Vagina (tissue), 2 donors: Measurements from ENCODE around the gene SLC1A3. TPM values are rescaled to one million over a fixed set of nuclear protein-coding genes. Genes with fewer than 3 reads are reported as not detected.

ENCODE experiments used
- DNase-seq, 2 donors: peaks; one replicate each; pipeline ENCODE4 v3.0.0-alpha.2; 2017; ENCODE audit errors: extremely low spot score in 2 of 2
- H3K27ac ChIP-seq: fragments of 200-600 bp; sonication (generic); one replicate; pipeline ENCODE4 v1.5.1; 2019
- H3K27me3 ChIP-seq: fragments of 200-600 bp; sonication (generic); one replicate; pipeline ENCODE4 v1.5.1; 2019
- H3K36me3 ChIP-seq, 2 donors: fragments of 200-600 bp; sonication (generic); one replicate each; pipeline ENCODE4 v1.5.1; 2017 to 2019
- H3K4me1 ChIP-seq: fragments of 200-600 bp; sonication (generic); one replicate; pipeline ENCODE4 v1.5.1; 2019
- H3K4me3 ChIP-seq, 2 donors: fragments of 200-600 bp; sonication (generic); 1 replicate in 1 of 2; 2 replicates in 1 of 2; pipeline ENCODE4 v1.5.1; 2016 to 2019
- H3K9me3 ChIP-seq: fragments of 200-600 bp; sonication (generic); one replicate; pipeline ENCODE4 v1.5.1; 2019
- POLR2A ChIP-seq, 2 donors: fragments of 450-650 bp; IDR thresholded peaks; one replicate each; pipeline ENCODE4 v1.6.1; 2017; ENCODE audit warnings: antibody characterized with exemption in 2 of 2, mild to moderate bottlenecking in 2 of 2, moderate library complexity in 2 of 2
- POLR2AphosphoS5 ChIP-seq, 2 donors: sonication (generic); formaldehyde crosslinking; IDR thresholded peaks; one replicate each; pipeline ENCODE4 v1.9.0; 2017; ENCODE audit warnings: antibody characterized with exemption in 2 of 2, mild to moderate bottlenecking in 2 of 2, low read depth in 1 of 2; ENCODE audit not compliant: insufficient read depth in 1 of 2
- intact Hi-C: fragments of 100-400 bp; cut with DNase I; formaldehyde crosslinking; loops from one replicate; pipeline ENCODE4 v1.15.1; 2023
- total RNA-seq: library from RNA; depleted of rRNA; stranded (reverse); fragments of >200 nt; gene quantifications from one replicate; pipeline ENCODE4 v1.2.3, GENCODE V29; 2016
- TF ChIP-seq, protein P1 (sequence below), 3 experiments: fragments of 450-650 bp in 2 of 3; fragments of 200-600 bp in 1 of 3; sonication (generic) in 1 of 3; IDR thresholded peaks; one replicate each; pipeline ENCODE4 v1.5.1; 2017 to 2019; ENCODE audit warnings: antibody characterized with exemption in 3 of 3, mild to moderate bottlenecking in 2 of 3, moderate library complexity in 2 of 3

The SLC1A3 gene
- total RNA-seq, 1 donor from 2014 or later, result 18.9 TPM

GRCh38 chr5:36660397-36661049, 54.1 kb downstream of the SLC1A3 start:
- Histone ChIP-seq H3K36me3 (no peaks in the 10 kb centered on the region), H3K27ac (no peak overlapping the region), H3K9me3 (no peaks in the 10 kb centered on the region), H3K4me1 (peaks cover 22% of the 10 kb centered on the region), H3K27me3 (no peaks in the 10 kb centered on the region), H3K4me3 (no peak overlapping the region)
- DNase-seq, result no peak
- no peak for TF ChIP-seq POLR2AphosphoS5 (IDR thresholded peaks at IDR 0.05; ENCODE audit: insufficient read depth in 1 of 2, low read depth in 1 of 2)
- TF ChIP-seq, protein P1, sequence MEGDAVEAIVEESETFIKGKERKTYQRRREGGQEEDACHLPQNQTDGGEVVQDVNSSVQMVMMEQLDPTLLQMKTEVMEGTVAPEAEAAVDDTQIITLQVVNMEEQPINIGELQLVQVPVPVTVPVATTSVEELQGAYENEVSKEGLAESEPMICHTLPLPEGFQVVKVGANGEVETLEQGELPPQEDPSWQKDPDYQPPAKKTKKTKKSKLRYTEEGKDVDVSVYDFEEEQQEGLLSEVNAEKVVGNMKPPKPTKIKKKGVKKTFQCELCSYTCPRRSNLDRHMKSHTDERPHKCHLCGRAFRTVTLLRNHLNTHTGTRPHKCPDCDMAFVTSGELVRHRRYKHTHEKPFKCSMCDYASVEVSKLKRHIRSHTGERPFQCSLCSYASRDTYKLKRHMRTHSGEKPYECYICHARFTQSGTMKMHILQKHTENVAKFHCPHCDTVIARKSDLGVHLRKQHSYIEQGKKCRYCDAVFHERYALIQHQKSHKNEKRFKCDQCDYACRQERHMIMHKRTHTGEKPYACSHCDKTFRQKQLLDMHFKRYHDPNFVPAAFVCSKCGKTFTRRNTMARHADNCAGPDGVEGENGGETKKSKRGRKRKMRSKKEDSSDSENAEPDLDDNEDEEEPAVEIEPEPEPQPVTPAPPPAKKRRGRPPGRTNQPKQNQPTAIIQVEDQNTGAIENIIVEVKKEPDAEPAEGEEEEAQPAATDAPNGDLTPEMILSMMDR (IDR thresholded peaks at IDR 0.05), result no peak
- no peak for TF ChIP-seq POLR2A (IDR thresholded peaks at IDR 0.05)
- intact Hi-C loops, result no loop called here

GRCh38 chr5:36661456-36662220, 55.2 kb downstream of the SLC1A3 start:
- intact Hi-C loops, result no loop called here
- Histone ChIP-seq H3K4me3 (no peak overlapping the region), H3K27me3 (no peaks in the 10 kb centered on the region)

DNA sequence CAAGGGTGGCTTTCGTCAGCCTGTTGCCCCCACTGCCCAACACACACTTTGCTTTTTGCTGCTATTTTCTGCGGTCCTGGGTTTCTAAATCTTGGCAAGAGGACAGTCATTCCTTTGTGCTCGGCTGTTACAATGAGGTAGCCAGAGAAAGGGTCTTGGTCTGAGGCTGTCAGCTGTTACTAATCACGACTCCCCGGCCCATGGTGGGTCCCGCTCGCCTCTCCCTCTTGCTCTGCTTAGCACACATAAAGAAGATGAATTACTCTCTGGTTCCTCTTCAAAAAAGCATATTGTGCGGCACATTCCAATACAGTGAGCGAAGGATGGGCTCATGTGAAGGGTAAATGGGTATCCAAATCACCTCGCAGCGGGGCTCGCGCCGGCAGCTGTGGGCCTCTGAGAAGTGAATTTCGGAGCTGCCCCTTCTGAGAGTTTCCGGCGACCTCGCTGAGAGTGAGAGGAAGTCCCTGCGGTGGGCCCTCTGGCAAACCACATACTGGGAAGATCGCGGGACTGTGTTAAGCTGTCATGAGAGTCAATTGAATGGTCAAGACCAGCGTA, 56.0 kb downstream of the SLC1A3 start:
- Histone ChIP-seq H3K4me3 (no peak overlapping the region), H3K36me3 (no peaks in the 10 kb centered on the region), H3K27me3 (no peaks in the 10 kb centered on the region), H3K27ac (no peak overlapping the region), H3K4me1 (peaks cover 11% of the 10 kb centered on the region), H3K9me3 (no peaks in the 10 kb centered on the region)
- intact Hi-C loops, result no loop called here
- TF ChIP-seq, protein P1 (IDR thresholded peaks at IDR 0.05), result no peak
- TF ChIP-seq POLR2AphosphoS5 (IDR thresholded peaks at IDR 0.05; ENCODE audit: insufficient read depth in 1 of 2, low read depth in 1 of 2), result no peak
- no peak for TF ChIP-seq POLR2A (IDR thresholded peaks at IDR 0.05)
- no peak for DNase-seq

More at GRCh38 chr5:36661456-36662220, 55.2 kb downstream of the SLC1A3 start:
- no peak for DNase-seq
- H3K4me1 ChIP-seq, result peaks cover 18% of the 10 kb centered on the region
- H3K36me3 ChIP-seq, result no peaks in the 10 kb centered on the region
- TF ChIP-seq, protein P1 (IDR thresholded peaks at IDR 0.05), result no peak
- no peak for TF ChIP-seq POLR2AphosphoS5 (IDR thresholded peaks at IDR 0.05; ENCODE audit: insufficient read depth in 1 of 2, low read depth in 1 of 2)
- TF ChIP-seq POLR2A (IDR thresholded peaks at IDR 0.05), result no peak
- H3K9me3 ChIP-seq, result no peaks in the 10 kb centered on the region
- H3K27ac ChIP-seq, result no peak overlapping the region

DNA sequence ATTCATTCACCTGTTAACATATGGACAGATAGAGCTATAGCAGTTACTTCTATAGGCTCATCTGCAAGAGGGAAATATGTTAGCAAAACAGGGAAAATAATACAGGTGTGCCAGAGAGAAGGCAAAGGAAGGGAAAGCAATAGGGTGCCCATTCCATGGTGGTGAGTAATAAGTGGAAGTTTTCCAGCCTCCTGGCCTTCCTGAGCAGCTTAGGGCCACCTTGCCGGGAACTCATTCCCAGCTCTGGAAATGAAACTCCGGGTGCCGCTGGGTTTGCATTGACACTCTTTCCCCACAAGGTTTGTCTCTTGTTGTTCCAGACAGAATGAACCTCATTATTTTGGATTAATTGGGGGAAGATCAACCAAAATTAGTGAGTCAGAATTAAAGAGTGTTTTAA, 58.4 kb downstream of the SLC1A3 start:
- Histone ChIP-seq H3K4me3 (no peak overlapping the region), H3K36me3 (no peaks in the 10 kb centered on the region), H3K4me1 (peaks cover 10% of the 10 kb centered on the region), H3K27ac (no peak overlapping the region), H3K27me3 (no peaks in the 10 kb centered on the region), H3K9me3 (no peaks in the 10 kb centered on the region)
- TF ChIP-seq, protein P1 (IDR thresholded peaks at IDR 0.05), result no peak
- no peak for TF ChIP-seq POLR2AphosphoS5 (IDR thresholded peaks at IDR 0.05; ENCODE audit: insufficient read depth in 1 of 2, low read depth in 1 of 2)
- TF ChIP-seq POLR2A (IDR thresholded peaks at IDR 0.05), result no peak
- intact Hi-C loops, result no loop called here
- no peak for DNase-seq
